HFFc6 (cell line): ENCODE results near the gene CD247. TPM values are rescaled to one million over a fixed set of nuclear protein-coding genes. Genes with fewer than 3 reads are reported as not detected.

Experiments used
- DNase-seq: peaks from one replicate; pipeline ENCODE4 v3.0.0-alpha.2; 2018
- H3K27ac Mint-ChIP-seq: 2 replicates; pipeline ENCODE4 v1.8.0; 2020; ENCODE audit warnings: mild to moderate bottlenecking, mixed read lengths
- H3K27me3 Mint-ChIP-seq: 2 replicates; pipeline ENCODE4 v1.8.0; 2021; ENCODE audit warnings: mild to moderate bottlenecking, moderate library complexity, mixed read lengths; ENCODE audit not compliant: insufficient read depth
- H3K36me3 Mint-ChIP-seq: 2 replicates; pipeline ENCODE4 v1.8.0; 2021; ENCODE audit warnings: low read depth, mixed read lengths
- H3K4me1 Mint-ChIP-seq: 2 replicates; pipeline ENCODE4 v1.8.0; 2020; ENCODE audit warnings: low read depth, mixed read lengths
- H3K4me3 Mint-ChIP-seq: 2 replicates; pipeline ENCODE4 v1.8.0; 2020; ENCODE audit warnings: mild to moderate bottlenecking, moderate library complexity, mixed read lengths
- H3K9me3 Mint-ChIP-seq: 2 replicates; pipeline ENCODE4 v1.8.0; 2020; ENCODE audit warnings: mild to moderate bottlenecking, mixed read lengths
- total RNA-seq, 6 experiments: library from RNA; stranded (reverse); fragmentation: NEBNext Ultra II Directional; extraction: Animal tissue kit (Norgen Biotek cat#: 25700); gene quantifications; 2 replicates in 1 of 6; 3 replicates in 5 of 6; pipeline ENCODE4 v1.2.3, GENCODE V29; 2021
- TF ChIP-seq, protein P1 (sequence below): fragments of 200-600 bp; sonication (generic); IDR thresholded peaks from 2 replicates; pipeline ENCODE4 v1.5.0; 2021; ENCODE audit warnings: antibody characterized with exemption, mild to moderate bottlenecking

CD247 gene
- total RNA-seq, 6 experiments from 2014 or later: not detected

GRCh38 chr1:167484726-167485502 is 33.4 kb downstream of the CD247 start:
- Mint-ChIP-seq H3K4me1 (no peaks in the 10 kb centered on the region), H3K4me3 (no peak overlapping the region), H3K36me3 (no peaks in the 10 kb centered on the region), H3K9me3 (no peaks in the 10 kb centered on the region), H3K27me3 (peaks cover 37% of the 10 kb centered on the region), H3K27ac (no peak overlapping the region)
- TF ChIP-seq, protein P1, sequence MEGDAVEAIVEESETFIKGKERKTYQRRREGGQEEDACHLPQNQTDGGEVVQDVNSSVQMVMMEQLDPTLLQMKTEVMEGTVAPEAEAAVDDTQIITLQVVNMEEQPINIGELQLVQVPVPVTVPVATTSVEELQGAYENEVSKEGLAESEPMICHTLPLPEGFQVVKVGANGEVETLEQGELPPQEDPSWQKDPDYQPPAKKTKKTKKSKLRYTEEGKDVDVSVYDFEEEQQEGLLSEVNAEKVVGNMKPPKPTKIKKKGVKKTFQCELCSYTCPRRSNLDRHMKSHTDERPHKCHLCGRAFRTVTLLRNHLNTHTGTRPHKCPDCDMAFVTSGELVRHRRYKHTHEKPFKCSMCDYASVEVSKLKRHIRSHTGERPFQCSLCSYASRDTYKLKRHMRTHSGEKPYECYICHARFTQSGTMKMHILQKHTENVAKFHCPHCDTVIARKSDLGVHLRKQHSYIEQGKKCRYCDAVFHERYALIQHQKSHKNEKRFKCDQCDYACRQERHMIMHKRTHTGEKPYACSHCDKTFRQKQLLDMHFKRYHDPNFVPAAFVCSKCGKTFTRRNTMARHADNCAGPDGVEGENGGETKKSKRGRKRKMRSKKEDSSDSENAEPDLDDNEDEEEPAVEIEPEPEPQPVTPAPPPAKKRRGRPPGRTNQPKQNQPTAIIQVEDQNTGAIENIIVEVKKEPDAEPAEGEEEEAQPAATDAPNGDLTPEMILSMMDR: no peak
- no peak for DNase-seq

DNA sequence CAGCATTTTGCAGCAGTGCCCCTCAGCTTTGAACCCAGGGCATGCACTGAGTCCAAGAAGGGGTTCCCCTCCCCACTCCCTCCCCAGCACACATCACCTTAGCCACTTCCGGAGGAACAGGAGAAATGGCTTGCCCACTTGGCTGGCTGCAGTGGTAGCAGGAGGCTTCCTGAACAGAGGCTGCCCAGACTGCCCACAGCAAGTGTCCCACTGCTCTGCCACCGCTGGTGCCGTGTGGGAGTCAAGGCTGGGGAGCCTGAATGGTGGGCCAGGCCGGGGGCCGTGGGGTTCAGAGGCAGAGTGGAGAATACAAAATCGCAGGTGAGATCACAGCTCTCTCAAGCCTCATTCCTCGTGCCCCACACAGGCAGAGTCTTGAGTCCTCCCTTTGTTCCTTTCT is 34.5 kb downstream of the CD247 start:
- Mint-ChIP-seq H3K27me3 (peaks cover 43% of the 10 kb centered on the region), H3K4me3 (no peak overlapping the region), H3K27ac (no peak overlapping the region), H3K9me3 (no peaks in the 10 kb centered on the region), H3K36me3 (no peaks in the 10 kb centered on the region), H3K4me1 (no peaks in the 10 kb centered on the region)
- DNase-seq: no peak
- TF ChIP-seq, protein P1: no peak

DNA sequence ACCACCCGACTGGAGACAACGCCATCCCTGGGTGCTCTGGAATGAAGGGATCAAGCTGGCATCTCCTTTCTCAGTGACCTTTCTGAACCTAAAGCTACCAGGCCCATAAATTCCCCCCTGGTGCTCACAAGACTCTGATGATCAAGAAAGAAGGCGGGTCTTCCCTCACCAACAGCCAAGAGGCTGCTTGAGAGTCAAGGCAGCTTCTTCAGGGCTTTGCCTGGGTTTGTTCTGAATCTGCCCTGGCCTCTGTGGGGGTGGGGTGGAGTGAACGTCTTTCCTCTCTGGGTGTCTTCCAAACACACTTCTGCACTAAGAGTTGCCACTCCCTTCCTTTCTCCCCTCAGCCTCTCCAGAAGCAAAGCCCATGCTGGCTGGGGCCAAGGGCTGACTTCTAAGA is 36.1 kb downstream of the CD247 start:
- Mint-ChIP-seq H3K9me3 (no peaks in the 10 kb centered on the region), H3K27me3 (peaks cover 40% of the 10 kb centered on the region), H3K4me3 (no peak overlapping the region), H3K27ac (no peak overlapping the region), H3K4me1 (no peaks in the 10 kb centered on the region), H3K36me3 (no peaks in the 10 kb centered on the region)
- no peak for DNase-seq
- TF ChIP-seq, protein P1: no peak

- TF ChIP-seq, protein P1: no peak
Measured at GRCh38 chr1:167479331-167479979, 38.9 kb downstream of the CD247 start.

GRCh38 chr1:167477986-167478385 is 40.3 kb downstream of the CD247 start:
- Mint-ChIP-seq H3K4me1 (no peaks in the 10 kb centered on the region), H3K4me3 (no peak overlapping the region), H3K27ac (no peak overlapping the region), H3K9me3 (no peaks in the 10 kb centered on the region), H3K36me3 (no peaks in the 10 kb centered on the region), H3K27me3 (peaks cover 27% of the 10 kb centered on the region)
- no peak for DNase-seq
- TF ChIP-seq, protein P1: no peak

More at GRCh38 chr1:167479331-167479979, 38.9 kb downstream of the CD247 start:
- H3K27ac Mint-ChIP-seq: no peak overlapping the region
- no peak overlapping the region for H3K4me3 Mint-ChIP-seq
- DNase-seq: no peak
- H3K36me3 Mint-ChIP-seq: no peaks in the 10 kb centered on the region
- no peaks in the 10 kb centered on the region for H3K4me1 Mint-ChIP-seq
- H3K27me3 Mint-ChIP-seq: peaks cover 25% of the 10 kb centered on the region
- H3K9me3 Mint-ChIP-seq: no peaks in the 10 kb centered on the region
